Caco-2 (cell line): ENCODE results near the gene PAFAH1B1. TPM values are rescaled to one million over a fixed set of nuclear protein-coding genes. Genes with fewer than 3 reads are reported as not detected.

Experiments used
- BruUV-seq: library from RNA; stranded (reverse); fragments of 400-500 nt; replicated peaks from 2 replicates; lab custom pipeline; 2021; lab: Mats Ljungman, UMichigan
- CTCF ChIA-PET: fragments of 300-600 bp; sonication (Branson Sonifier 250); formaldehyde crosslinking; loops from one replicate; lab custom pipeline; 2022; ENCODE audit warnings: antibody characterized with exemption; lab: Charles Lee
- POLR2A ChIA-PET: fragments of 300-600 bp; sonication (Branson Sonifier 250); formaldehyde crosslinking; loops from one replicate; lab custom pipeline; 2022; ENCODE audit warnings: antibody characterized with exemption; lab: Charles Lee
- DNase-seq, 2 experiments: peaks; one replicate each; pipeline versions ENCODE4 v3.0.0 to v3.0.0-alpha.2; 2020 to 2022
- H3K27me3 ChIP-seq: replicated peaks from 2 replicates; pipeline ENCODE4 v1.6.0; 2011; ENCODE audit warnings: low read length; ENCODE audit not compliant: control insufficient read depth, insufficient read depth
- H3K36me3 ChIP-seq: 2 replicates; pipeline ENCODE4 v1.5.1; 2011; ENCODE audit warnings: low read length; ENCODE audit not compliant: control insufficient read depth, insufficient read depth
- H3K4me1 ChIP-seq: fragments of 250-450 bp; sonication (Bioruptor Pico); 2 replicates; pipeline ENCODE4 v1.5.1; 2020; ENCODE audit warnings: mild to moderate bottlenecking
- H3K4me3 ChIP-seq: 2 replicates; pipeline ENCODE4 v1.5.1; 2011; ENCODE audit warnings: low read depth, mild to moderate bottlenecking, control low read depth, low read length
- H3K9me3 ChIP-seq: fragments of 250-450 bp; sonication (Bioruptor Pico); 2 replicates; pipeline ENCODE4 v1.5.1; 2020; ENCODE audit warnings: mild to moderate bottlenecking, moderate library complexity
- H3K27ac Mint-ChIP-seq: one replicate; pipeline ENCODE4 v1.8.0; 2022; ENCODE audit warnings: mixed read lengths; ENCODE audit not compliant: unreplicated experiment
- H3K27me3 Mint-ChIP-seq: one replicate; pipeline ENCODE4 v1.8.0; 2022; ENCODE audit warnings: mixed read lengths; ENCODE audit not compliant: insufficient read depth, unreplicated experiment
- H3K36me3 Mint-ChIP-seq: one replicate; pipeline ENCODE4 v1.8.0; 2022; ENCODE audit warnings: mild to moderate bottlenecking, mixed read lengths; ENCODE audit not compliant: insufficient read depth, unreplicated experiment
- H3K4me1 Mint-ChIP-seq: one replicate; pipeline ENCODE4 v1.8.0; 2022; ENCODE audit warnings: low read depth, mixed read lengths; ENCODE audit not compliant: unreplicated experiment
- H3K4me3 Mint-ChIP-seq: one replicate; pipeline ENCODE4 v1.8.0; 2022; ENCODE audit warnings: mild to moderate bottlenecking, moderate library complexity, mixed read lengths; ENCODE audit not compliant: unreplicated experiment
- H3K9me3 Mint-ChIP-seq: one replicate; pipeline ENCODE4 v1.8.0; 2022; ENCODE audit warnings: mixed read lengths; ENCODE audit not compliant: unreplicated experiment
- CTCF ChIP-seq, 2 experiments: fragments of 200-600 bp in 1 of 2; IDR thresholded peaks; 1 replicate in 1 of 2; 2 replicates in 1 of 2; pipeline versions ENCODE4 v1.5.1 to v1.8.0; 2011 to 2022; ENCODE audit warnings: antibody characterized with exemption in 1 of 2, control low read depth in 1 of 2, inconsistent platforms in 1 of 2, low read depth in 1 of 2, low read length in 1 of 2, mild to moderate bottlenecking in 1 of 2, moderate library complexity in 1 of 2; ENCODE audit not compliant: insufficient read depth in 1 of 2, severe bottlenecking in 1 of 2, unreplicated experiment in 1 of 2
- intact Hi-C: fragments of 100-400 bp; cut with micrococcal nuclease; formaldehyde crosslinking; loops from one replicate; pipeline ENCODE4 v1.10.0; 2022; ENCODE audit not compliant: unreplicated experiment
- total RNA-seq: library from RNA; stranded (reverse); gene quantifications from 2 replicates; pipeline ENCODE4 v1.2.3, GENCODE V29; 2022

PAFAH1B1 gene
- total RNA-seq, 1 experiment from 2014 or later: 141 TPM

- intact Hi-C loops: no loop called here
- H3K4me3 ChIP-seq: no peak overlapping the region
- peak overlapping the region; percentile 98 for H3K4me3 Mint-ChIP-seq
- POLR2A ChIA-PET: no interaction called here
- no TSS peak for BruUV-seq
- H3K27me3 ChIP-seq: no peaks in the 10 kb centered on the region
- CTCF ChIA-PET: no interaction called here
- H3K27ac Mint-ChIP-seq: peak overlapping the region; percentile 97
- H3K36me3 ChIP-seq: 0 out of 2 replicates have a peak, but pooled peaks cover 1% of the 10 kb centered on the region
- H3K4me1 ChIP-seq: peaks cover 17% of the 10 kb centered on the region
- DNase-seq: peak in 1 of 2 experiments; percentile 55
- no peaks in the 10 kb centered on the region for H3K9me3 ChIP-seq
- no peaks in the 10 kb centered on the region for H3K9me3 Mint-ChIP-seq
- peaks cover 41% of the 10 kb centered on the region for H3K36me3 Mint-ChIP-seq
- H3K4me1 Mint-ChIP-seq: peaks cover 24% of the 10 kb centered on the region
- TF ChIP-seq CTCF (IDR thresholded peaks at IDR 0.05; ENCODE audit: insufficient read depth in 1 of 2, low read depth in 1 of 2, low read length in 1 of 2, severe bottlenecking in 1 of 2, unreplicated experiment in 1 of 2): no peak
- H3K27me3 Mint-ChIP-seq: no peaks in the 10 kb centered on the region
Measured at GRCh38 chr17:2709183-2709661, 115.8 kb downstream of the PAFAH1B1 start.

- ChIA-PET POLR2A (interaction anchor here (0.6 to 1.6 kb wide), 4 partner anchors 14 to 309 kb away, joined by 3 to 7 read pairs (median 3); no protein-coding TSS in a partner anchor), CTCF (interaction anchor here (0.6 kb wide), 2 partner anchors 341 to 374 kb away, joined by 3 read pairs; partner anchors contain the start of gene TSR1)
- Mint-ChIP-seq H3K4me1 (peaks cover 24% of the 10 kb centered on the region), H3K36me3 (peaks cover 30% of the 10 kb centered on the region), H3K27ac (peak overlapping the region; percentile 97), H3K9me3 (no peaks in the 10 kb centered on the region), H3K4me3 (peak overlapping the region; percentile 98), H3K27me3 (no peaks in the 10 kb centered on the region)
- no peak for TF ChIP-seq CTCF (IDR thresholded peaks at IDR 0.05; ENCODE audit: insufficient read depth in 1 of 2, low read depth in 1 of 2, low read length in 1 of 2, severe bottlenecking in 1 of 2, unreplicated experiment in 1 of 2)
- no peak for DNase-seq
- peaks cover 17% of the 10 kb centered on the region for H3K4me1 ChIP-seq
- H3K27me3 ChIP-seq: no peaks in the 10 kb centered on the region
- H3K4me3 ChIP-seq: peak overlapping the region; percentile 95
- intact Hi-C loops: loop anchor here (5.0 kb wide), 1 partner anchor 118 kb away; the partner anchor contains the start of gene PAFAH1B1
- no peaks in the 10 kb centered on the region for H3K9me3 ChIP-seq
- 0 out of 2 replicates have a peak, but pooled peaks cover 1% of the 10 kb centered on the region for H3K36me3 ChIP-seq
- TSS peak; percentile 61 for BruUV-seq
Measured at GRCh38 chr17:2710071-2710802, 116.8 kb downstream of the PAFAH1B1 start.

GRCh38 chr17:2710803-2711607 is 117.6 kb downstream of the PAFAH1B1 start:
- Mint-ChIP-seq H3K36me3 (peaks cover 23% of the 10 kb centered on the region), H3K9me3 (no peaks in the 10 kb centered on the region), H3K27ac (peak overlapping the region; percentile 97), H3K4me1 (peaks cover 24% of the 10 kb centered on the region), H3K4me3 (peak overlapping the region; percentile 98), H3K27me3 (no peaks in the 10 kb centered on the region)
- BruUV-seq: no TSS peak
- no peaks in the 10 kb centered on the region for H3K9me3 ChIP-seq
- no peaks in the 10 kb centered on the region for H3K27me3 ChIP-seq
- DNase-seq: peak; percentile 67 to 71
- ChIA-PET POLR2A (interaction anchor here (0.6 to 1.6 kb wide), 4 partner anchors 13 to 310 kb away, joined by 3 to 7 read pairs (median 3); no protein-coding TSS in a partner anchor), CTCF (interaction anchor here (0.6 kb wide), 1 partner anchor 342 kb away, joined by 3 read pairs; no protein-coding TSS in a partner anchor)
- TF ChIP-seq CTCF (IDR thresholded peaks at IDR 0.05; ENCODE audit: insufficient read depth in 1 of 2, low read depth in 1 of 2, low read length in 1 of 2, severe bottlenecking in 1 of 2, unreplicated experiment in 1 of 2): no peak
- intact Hi-C loops: loop anchor here (5.0 kb wide), 1 partner anchor 119 kb away; the partner anchor contains the start of gene PAFAH1B1
- peak overlapping the region; percentile 95 for H3K4me3 ChIP-seq
- peaks cover 17% of the 10 kb centered on the region for H3K4me1 ChIP-seq
- H3K36me3 ChIP-seq: 0 out of 2 replicates have a peak, but pooled peaks cover 1% of the 10 kb centered on the region
